HG03575 (cell line): ENCODE measurements around the gene TARS3.

Experiments
- ATAC-seq: cut with Tn5 transposase; IDR thresholded peaks from one replicate; pipeline ENCODE4 v1.9.1; 2021; ENCODE audit not compliant: unreplicated experiment, insufficient number of reproducible peaks, low FRiP score; ENCODE audit errors: extremely low read depth

The TARS3 gene

GRCh38 chr15:101709466-101709865, 14.8 kb downstream of the TARS3 start:
- ATAC-seq: no peak

GRCh38 chr15:101707983-101708382, 16.3 kb downstream of the TARS3 start:
- ATAC-seq: no peak

- ATAC-seq: no peak
These were observed 22.2 kb downstream of the TARS3 start for GRCh38 chr15:101702077-101702476.

GRCh38 chr15:101698314-101698713, 26.0 kb downstream of the TARS3 start:
- no peak for ATAC-seq

- ATAC-seq: no peak
These were observed 26.8 kb downstream of the TARS3 start for GRCh38 chr15:101697488-101697887.

- ATAC-seq: no peak
These were observed 27.4 kb downstream of the TARS3 start for GRCh38 chr15:101696829-101697228.

GRCh38 chr15:101694261-101694660, 30.0 kb downstream of the TARS3 start:
- ATAC-seq: no peak

GRCh38 chr15:101692801-101693598, 31.3 kb downstream of the TARS3 start:
- ATAC-seq: no peak

- no peak for ATAC-seq
These were observed 34.4 kb downstream of the TARS3 start for GRCh38 chr15:101689901-101690300.

- ATAC-seq: no peak
These were observed 37.6 kb downstream of the TARS3 start for GRCh38 chr15:101686718-101687117.

GRCh38 chr15:101684877-101685276, 39.4 kb downstream of the TARS3 start:
- ATAC-seq: no peak

- ATAC-seq: no peak
These were observed 39.9 kb downstream of the TARS3 start for GRCh38 chr15:101684384-101684783.

- ATAC-seq: no peak
These were observed 44.5 kb downstream of the TARS3 start for GRCh38 chr15:101679806-101680205.

GRCh38 chr15:101676921-101677329, 47.3 kb downstream of the TARS3 start:
- no peak for ATAC-seq

GRCh38 chr15:101675796-101676582, 48.3 kb downstream of the TARS3 start:
- ATAC-seq: no peak

- ATAC-seq: no peak
These were observed 49.3 kb downstream of the TARS3 start for GRCh38 chr15:101675015-101675414.

GRCh38 chr15:101672298-101672697, 52.0 kb downstream of the TARS3 start:
- no peak for ATAC-seq

GRCh38 chr15:101669744-101670143, 54.5 kb downstream of the TARS3 start:
- no peak for ATAC-seq

- no peak for ATAC-seq
These were observed 56.4 kb downstream of the TARS3 start for GRCh38 chr15:101667881-101668280.

GRCh38 chr15:101664303-101664913, 59.9 kb downstream of the TARS3 start:
- ATAC-seq: no peak
